H9 (cell line): ENCODE data around the gene CLEC3B. TPM values are rescaled to one million over a fixed set of nuclear protein-coding genes. Genes with fewer than 3 reads are reported as not detected.

ENCODE experiments used
- DNase-seq: peaks from one replicate; pipeline ENCODE4 v3.0.0-alpha.2; 2017
- H2AFZ ChIP-seq: one replicate; pipeline ENCODE4 v1.6.1; 2013; ENCODE audit warnings: mild to moderate bottlenecking, low read length, control low read depth, moderate library complexity
- H2AK5ac ChIP-seq: 2 replicates; pipeline ENCODE4 v1.6.1; 2013; ENCODE audit warnings: low read length, control low read depth, mixed read lengths; ENCODE audit not compliant: insufficient read length
- H2BK120ac ChIP-seq: one replicate; pipeline ENCODE4 v1.6.1; 2013; ENCODE audit warnings: low read depth, mild to moderate bottlenecking, low read length, control low read depth, inconsistent platforms; ENCODE audit not compliant: poor library complexity, severe bottlenecking
- H2BK12ac ChIP-seq: 2 replicates; pipeline ENCODE4 v1.6.1; 2013; ENCODE audit warnings: low read length, control low read depth, mixed read lengths, low read depth; ENCODE audit not compliant: insufficient read length
- H2BK15ac ChIP-seq: 2 replicates; pipeline ENCODE4 v1.6.1; 2013; ENCODE audit warnings: low read depth, low read length, control low read depth
- H2BK20ac ChIP-seq: one replicate; pipeline ENCODE4 v1.6.1; 2013; ENCODE audit warnings: low read depth, mild to moderate bottlenecking, low read length, control low read depth, inconsistent platforms; ENCODE audit not compliant: poor library complexity, severe bottlenecking
- H2BK5ac ChIP-seq: 2 replicates; pipeline ENCODE4 v1.6.1; 2013; ENCODE audit warnings: low read length, control low read depth, mixed read lengths; ENCODE audit not compliant: insufficient read length
- H3K14ac ChIP-seq: 2 replicates; pipeline ENCODE4 v1.6.1; 2013; ENCODE audit warnings: low read length, control low read depth; ENCODE audit not compliant: insufficient read depth
- H3K18ac ChIP-seq: 2 replicates; pipeline ENCODE4 v1.6.1; 2013; ENCODE audit warnings: low read depth, mild to moderate bottlenecking, mixed read lengths, low read length, control low read depth; ENCODE audit not compliant: insufficient read length
- H3K23ac ChIP-seq: 2 replicates; pipeline ENCODE4 v1.6.1; 2013; ENCODE audit warnings: low read length, control low read depth, mixed read lengths, low read depth; ENCODE audit not compliant: insufficient read length
- H3K23me2 ChIP-seq: 2 replicates; pipeline ENCODE4 v1.6.1; 2013; ENCODE audit warnings: low read depth, mild to moderate bottlenecking, mixed read lengths, low read length, control low read depth; ENCODE audit not compliant: insufficient read length, poor library complexity, severe bottlenecking
- H3K27ac ChIP-seq: 2 replicates; pipeline ENCODE4 v1.5.1; 2013; ENCODE audit warnings: low read length, control low read depth, mixed read lengths, low read depth; ENCODE audit not compliant: insufficient read length
- H3K27me3 ChIP-seq: 2 replicates; pipeline ENCODE4 v1.6.1; 2013; ENCODE audit warnings: low read length, control low read depth, inconsistent platforms; ENCODE audit not compliant: insufficient read depth
- H3K4ac ChIP-seq: 2 replicates; pipeline ENCODE4 v1.6.1; 2013; ENCODE audit warnings: low read depth, mild to moderate bottlenecking, control low read depth, inconsistent platforms, low read length, moderate library complexity
- H3K4me1 ChIP-seq: 2 replicates; pipeline ENCODE4 v1.6.1; 2013; ENCODE audit warnings: low read length, control low read depth, inconsistent platforms; ENCODE audit not compliant: insufficient read depth
- H3K4me2 ChIP-seq: 2 replicates; pipeline ENCODE4 v1.6.1; 2013; ENCODE audit warnings: low read length, control low read depth, mixed read lengths; ENCODE audit not compliant: insufficient read length, insufficient read depth
- H3K56ac ChIP-seq: 2 replicates; pipeline ENCODE4 v1.6.1; 2013; ENCODE audit warnings: low read depth, mild to moderate bottlenecking, mixed read lengths, low read length, control low read depth; ENCODE audit not compliant: insufficient read length
- H3K79me1 ChIP-seq: 2 replicates; pipeline ENCODE4 v1.6.1; 2013; ENCODE audit warnings: low read depth, mild to moderate bottlenecking, moderate library complexity, low read length, control low read depth, inconsistent platforms; ENCODE audit not compliant: insufficient read depth, poor library complexity, severe bottlenecking
- H3K79me2 ChIP-seq: 2 replicates; pipeline ENCODE4 v1.6.1; 2013; ENCODE audit warnings: low read length, control low read depth, inconsistent platforms; ENCODE audit not compliant: insufficient read depth
- H3K9ac ChIP-seq: 2 replicates; pipeline ENCODE4 v1.6.1; 2013; ENCODE audit warnings: low read length, control low read depth, mixed read lengths; ENCODE audit not compliant: insufficient read length; ENCODE audit errors: extremely low read depth
- H3K9me3 ChIP-seq: one replicate; pipeline ENCODE4 v1.6.1; 2013; ENCODE audit warnings: low read depth, low read length, inconsistent platforms; ENCODE audit not compliant: control insufficient read depth
- H3T11ph ChIP-seq: one replicate; pipeline ENCODE4 v1.6.1; 2013; ENCODE audit warnings: mild to moderate bottlenecking, low read length, control low read depth, inconsistent platforms
- H4K20me1 ChIP-seq: one replicate; pipeline ENCODE4 v1.6.1; 2013; ENCODE audit not compliant: control insufficient read depth, insufficient read length, insufficient read depth
- H4K5ac ChIP-seq: 2 replicates; pipeline ENCODE4 v1.6.1; 2013; ENCODE audit warnings: low read depth, mild to moderate bottlenecking, mixed read lengths, low read length, control low read depth; ENCODE audit not compliant: insufficient read length
- H4K8ac ChIP-seq: replicated peaks from 2 replicates; pipeline ENCODE4 v1.6.1; 2013; ENCODE audit warnings: low read length, control low read depth, mixed read lengths, low read depth; ENCODE audit not compliant: insufficient read length
- H4K91ac ChIP-seq: 2 replicates; pipeline ENCODE4 v1.6.1; 2013; ENCODE audit warnings: low read depth, mild to moderate bottlenecking, moderate library complexity, mixed read lengths, low read length, control low read depth; ENCODE audit not compliant: insufficient read length
- H3K27ac Mint-ChIP-seq, 3 experiments: 2 replicates in 2 of 3; 3 replicates in 1 of 3; pipeline ENCODE4 v1.8.0; 2020 to 2021; ENCODE audit warnings: mixed read lengths in 3 of 3, mild to moderate bottlenecking in 1 of 3, moderate library complexity in 1 of 3
- H3K27me3 Mint-ChIP-seq: 2 replicates; pipeline ENCODE4 v1.8.0; 2021; ENCODE audit warnings: low read depth, mild to moderate bottlenecking, moderate library complexity, mixed read lengths
- H3K36me3 Mint-ChIP-seq, 3 experiments: 2 replicates in 2 of 3; 3 replicates in 1 of 3; pipeline ENCODE4 v1.8.0; 2020 to 2021; ENCODE audit warnings: low read depth in 3 of 3, mixed read lengths in 3 of 3; ENCODE audit not compliant: insufficient read depth in 1 of 3
- H3K4me1 Mint-ChIP-seq, 2 experiments: 2 replicates each; pipeline ENCODE4 v1.8.0; 2020; ENCODE audit warnings: mixed read lengths in 2 of 2
- H3K4me3 Mint-ChIP-seq, 2 experiments: 2 replicates in 1 of 2; 3 replicates in 1 of 2; pipeline ENCODE4 v1.8.0; 2020 to 2021; ENCODE audit warnings: mild to moderate bottlenecking in 2 of 2, mixed read lengths in 2 of 2, moderate library complexity in 1 of 2
- H3K9me3 Mint-ChIP-seq, 2 experiments: 2 replicates in 1 of 2; 3 replicates in 1 of 2; pipeline ENCODE4 v1.8.0; 2020; ENCODE audit warnings: mild to moderate bottlenecking in 2 of 2, mixed read lengths in 2 of 2, moderate library complexity in 1 of 2
- WGBS: extraction: QIAGEN DNeasy Blood & Tissue Kit; methylation state at CpG from one replicate; pipeline ENCODE4 v1.1.7; 2013; ENCODE audit warnings: missing lambda C conversion rate, low lambda C conversion rate, mixed read lengths; ENCODE audit not compliant: insufficient read length; ENCODE audit errors: extremely low coverage; 5-methylcytosine and 5-hydroxymethylcytosine counted together
- total RNA-seq: library from RNA; stranded (reverse); gene quantifications from 2 replicates; pipeline ENCODE4 v1.2.1, GENCODE V29; 2021
- TF ChIP-seq, protein P1 (sequence below): fragments of 200-600 bp; sonication (generic); conservative IDR thresholded peaks from 3 replicates; pipeline ENCODE4 v1.8.0; 2021; ENCODE audit warnings: antibody characterized with exemption, mild to moderate bottlenecking

Gene CLEC3B
- total RNA-seq, 1 experiment from 2014 or later, result not detected

DNA sequence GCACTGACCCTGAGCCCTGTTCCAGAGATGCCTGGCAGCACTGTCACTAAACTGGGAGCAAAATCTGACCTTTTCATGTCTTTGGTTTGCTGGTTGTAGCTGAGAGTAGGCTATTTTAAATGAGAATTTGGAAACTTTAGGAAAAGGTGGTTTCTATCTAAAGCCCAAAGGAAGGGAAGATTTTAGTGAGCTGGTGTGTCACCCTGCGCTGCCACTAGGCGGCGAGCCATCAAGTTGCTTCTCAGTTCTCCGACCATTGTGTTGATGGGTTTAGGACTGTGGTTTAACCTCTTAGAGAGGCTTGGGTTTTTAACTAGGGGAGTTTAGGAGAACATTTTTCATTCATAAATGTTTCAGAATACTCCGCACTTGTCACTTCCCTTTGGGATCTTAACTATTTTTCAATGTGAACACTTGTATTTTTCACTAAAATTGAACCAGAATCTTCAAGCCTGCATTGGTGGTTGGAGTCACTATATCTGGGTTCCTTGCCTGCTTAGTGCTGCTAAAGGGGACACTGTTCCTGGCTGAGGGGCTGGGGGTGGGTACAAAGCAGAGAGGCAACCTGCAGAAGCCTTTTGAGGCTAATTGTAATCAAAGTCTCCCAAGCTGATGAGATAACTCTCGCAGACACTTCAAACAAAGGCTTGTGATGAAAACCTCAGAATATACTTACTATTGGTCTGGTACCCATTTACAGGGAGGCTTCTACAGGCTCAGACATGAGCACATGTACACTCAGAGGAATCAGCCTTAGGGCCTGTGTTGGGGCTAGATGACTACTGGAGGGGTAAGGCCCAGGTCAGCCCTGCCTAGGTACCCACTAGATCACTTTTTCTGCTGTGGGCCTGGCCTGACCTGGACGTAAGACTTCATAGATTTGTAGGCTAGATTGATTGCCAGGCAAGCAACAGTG is 33.3 kb upstream of the CLEC3B start:
- peaks cover 14% of the 10 kb centered on the region for H3K4me1 ChIP-seq
- H4K91ac ChIP-seq, result no peak overlapping the region
- Mint-ChIP-seq H3K9me3 (no peaks in the 10 kb centered on the region), H3K27me3 (no peaks in the 10 kb centered on the region), H3K4me1 (peaks cover 32 to 40% of the 10 kb centered on the region in 2 experiments), H3K36me3 (peaks cover 43 to 69% (median 62%) of the 10 kb centered on the region in 3 experiments), H3K27ac (peak overlapping the region; percentile 57 to 94 (median 58); a peak in 6 of 7 replicates), H3K4me3 (0 out of 5 replicates have a peak overlapping the region, but pooled peaks of 1 of the 2 experiments have one; percentile 10)
- no peak overlapping the region for H3K18ac ChIP-seq
- H3K9ac ChIP-seq, result no peak overlapping the region
- H2BK15ac ChIP-seq, result no peak overlapping the region
- WGBS, result no CpG with 5 or more reads among the region's 7 CpGs
- H4K20me1 ChIP-seq, result no peaks in the 10 kb centered on the region
- peak; percentile 49 for DNase-seq
- no peak overlapping the region for H3K56ac ChIP-seq
- no peak overlapping the region for H2BK5ac ChIP-seq
- no peaks in the 10 kb centered on the region; the same call in 1 of the 2 replicates for H3K79me2 ChIP-seq
- H3K9me3 ChIP-seq, result no peaks in the 10 kb centered on the region
- H4K8ac ChIP-seq, result no peak overlapping the region
- H3K23me2 ChIP-seq, result no peaks in the 10 kb centered on the region
- no peak overlapping the region for H2AFZ ChIP-seq
- H3K27me3 ChIP-seq, result no peaks in the 10 kb centered on the region
- no peak overlapping the region for H2BK12ac ChIP-seq
- no peak overlapping the region for H2BK20ac ChIP-seq
- TF ChIP-seq, protein P1, sequence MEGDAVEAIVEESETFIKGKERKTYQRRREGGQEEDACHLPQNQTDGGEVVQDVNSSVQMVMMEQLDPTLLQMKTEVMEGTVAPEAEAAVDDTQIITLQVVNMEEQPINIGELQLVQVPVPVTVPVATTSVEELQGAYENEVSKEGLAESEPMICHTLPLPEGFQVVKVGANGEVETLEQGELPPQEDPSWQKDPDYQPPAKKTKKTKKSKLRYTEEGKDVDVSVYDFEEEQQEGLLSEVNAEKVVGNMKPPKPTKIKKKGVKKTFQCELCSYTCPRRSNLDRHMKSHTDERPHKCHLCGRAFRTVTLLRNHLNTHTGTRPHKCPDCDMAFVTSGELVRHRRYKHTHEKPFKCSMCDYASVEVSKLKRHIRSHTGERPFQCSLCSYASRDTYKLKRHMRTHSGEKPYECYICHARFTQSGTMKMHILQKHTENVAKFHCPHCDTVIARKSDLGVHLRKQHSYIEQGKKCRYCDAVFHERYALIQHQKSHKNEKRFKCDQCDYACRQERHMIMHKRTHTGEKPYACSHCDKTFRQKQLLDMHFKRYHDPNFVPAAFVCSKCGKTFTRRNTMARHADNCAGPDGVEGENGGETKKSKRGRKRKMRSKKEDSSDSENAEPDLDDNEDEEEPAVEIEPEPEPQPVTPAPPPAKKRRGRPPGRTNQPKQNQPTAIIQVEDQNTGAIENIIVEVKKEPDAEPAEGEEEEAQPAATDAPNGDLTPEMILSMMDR, result peak; percentile 93
- no peak overlapping the region for H3K27ac ChIP-seq
- no peak overlapping the region for H3K4ac ChIP-seq
- no peak overlapping the region for H2BK120ac ChIP-seq
- no peak overlapping the region for H3K14ac ChIP-seq
- H4K5ac ChIP-seq, result no peak overlapping the region
- no peaks in the 10 kb centered on the region for H3K79me1 ChIP-seq
- H3K23ac ChIP-seq, result no peak overlapping the region
- no peak overlapping the region for H3T11ph ChIP-seq
- peak overlapping the region; percentile 10 for H3K4me2 ChIP-seq
- H2AK5ac ChIP-seq, result no peak overlapping the region
